Calu3 (cell line): ENCODE measurements around the gene PLXNA2. TPM values are rescaled to one million over a fixed set of nuclear protein-coding genes. Genes with fewer than 3 reads are reported as not detected.

Experiments
- BruUV-seq: library from RNA; stranded (reverse); fragments of 400-500 nt; replicated peaks from 2 replicates; lab custom pipeline; 2021; lab: Mats Ljungman, UMichigan
- CTCF ChIA-PET: fragments of 300-600 bp; sonication (Branson Sonifier 250); formaldehyde crosslinking; loops from one replicate; lab custom pipeline; 2022; ENCODE audit warnings: antibody characterized with exemption; lab: Charles Lee
- DNase-seq: peaks from one replicate; pipeline ENCODE4 v3.0.0; 2022
- H3K27ac Mint-ChIP-seq: one replicate; pipeline ENCODE4 v1.8.0; 2022; ENCODE audit warnings: mixed read lengths; ENCODE audit not compliant: unreplicated experiment
- H3K27me3 Mint-ChIP-seq: one replicate; pipeline ENCODE4 v1.8.0; 2022; ENCODE audit warnings: mixed read lengths; ENCODE audit not compliant: unreplicated experiment
- H3K36me3 Mint-ChIP-seq: one replicate; pipeline ENCODE4 v1.8.0; 2022; ENCODE audit warnings: mild to moderate bottlenecking, moderate library complexity, mixed read lengths; ENCODE audit not compliant: insufficient read depth, unreplicated experiment
- H3K4me1 Mint-ChIP-seq: one replicate; pipeline ENCODE4 v1.8.0; 2022; ENCODE audit warnings: mild to moderate bottlenecking, low read depth, mixed read lengths; ENCODE audit not compliant: unreplicated experiment
- H3K4me3 Mint-ChIP-seq: one replicate; pipeline ENCODE4 v1.8.0; 2022; ENCODE audit warnings: mild to moderate bottlenecking, low read depth, moderate library complexity, mixed read lengths; ENCODE audit not compliant: unreplicated experiment
- H3K9me3 Mint-ChIP-seq: one replicate; pipeline ENCODE4 v1.8.0; 2022; ENCODE audit warnings: low read depth, mixed read lengths; ENCODE audit not compliant: unreplicated experiment
- CTCF ChIP-seq: fragments of 200-600 bp; IDR thresholded peaks from one replicate; pipeline ENCODE4 v1.8.0; 2022; ENCODE audit warnings: antibody characterized with exemption; ENCODE audit not compliant: unreplicated experiment
- intact Hi-C: fragments of 100-400 bp; cut with micrococcal nuclease; formaldehyde crosslinking; loops from one replicate; pipeline ENCODE4 v1.10.0; 2022; ENCODE audit not compliant: unreplicated experiment
- total RNA-seq: library from RNA; stranded (reverse); gene quantifications from 2 replicates; pipeline ENCODE4 v1.2.3, GENCODE V29; 2022

PLXNA2 gene
- total RNA-seq, 1 experiment from 2014 or later: 16.2 TPM

GRCh38 chr1:208291129-208291528, 46.9 kb upstream of the PLXNA2 start:
- Mint-ChIP-seq H3K4me3 (no peak overlapping the region), H3K27ac (no peak overlapping the region), H3K4me1 (no peaks in the 10 kb centered on the region), H3K27me3 (peaks cover 89% of the 10 kb centered on the region), H3K36me3 (no peaks in the 10 kb centered on the region), H3K9me3 (no peaks in the 10 kb centered on the region)
- CTCF ChIA-PET: no interaction called here
- no TSS peak for BruUV-seq
- no peak for DNase-seq
- no peak for TF ChIP-seq CTCF
- intact Hi-C loops: no loop called here

GRCh38 chr1:208289716-208290115, 45.5 kb upstream of the PLXNA2 start:
- Mint-ChIP-seq H3K9me3 (no peaks in the 10 kb centered on the region), H3K4me3 (no peak overlapping the region), H3K27ac (no peak overlapping the region), H3K27me3 (peaks cover 86% of the 10 kb centered on the region), H3K36me3 (no peaks in the 10 kb centered on the region), H3K4me1 (no peaks in the 10 kb centered on the region)
- no TSS peak for BruUV-seq
- intact Hi-C loops: no loop called here
- TF ChIP-seq CTCF: no peak
- CTCF ChIA-PET: no interaction called here
- DNase-seq: no peak

GRCh38 chr1:208288495-208288894, 44.3 kb upstream of the PLXNA2 start:
- no TSS peak for BruUV-seq
- TF ChIP-seq CTCF: no peak
- intact Hi-C loops: no loop called here
- DNase-seq: no peak
- Mint-ChIP-seq H3K27ac (no peak overlapping the region), H3K9me3 (no peaks in the 10 kb centered on the region), H3K4me1 (no peaks in the 10 kb centered on the region), H3K36me3 (no peaks in the 10 kb centered on the region), H3K27me3 (peaks cover 79% of the 10 kb centered on the region), H3K4me3 (no peak overlapping the region)
- CTCF ChIA-PET: no interaction called here

- no peak for DNase-seq
- Mint-ChIP-seq H3K9me3 (no peaks in the 10 kb centered on the region), H3K27ac (no peak overlapping the region), H3K4me3 (no peak overlapping the region), H3K36me3 (no peaks in the 10 kb centered on the region), H3K27me3 (peaks cover 76% of the 10 kb centered on the region), H3K4me1 (no peaks in the 10 kb centered on the region)
- intact Hi-C loops: no loop called here
- no TSS peak for BruUV-seq
- CTCF ChIA-PET: no interaction called here
- TF ChIP-seq CTCF: no peak
Measured at GRCh38 chr1:208280681-208281450, 36.7 kb upstream of the PLXNA2 start.
